Breast epithelium (tissue), 4 donors: ENCODE measurements around the gene HIVEP3. TPM values are rescaled to one million over a fixed set of nuclear protein-coding genes. Genes with fewer than 3 reads are reported as not detected.

Experiments
- DNase-seq, 2 donors: peaks; one replicate each; pipeline ENCODE4 v3.0.0-alpha.2; 2019; ENCODE audit warnings: low spot score in 2 of 2
- H3K27ac ChIP-seq, 2 donors: fragments of 200-600 bp; sonication (generic) in 1 of 2; one replicate each; pipeline ENCODE4 v1.5.1; 2016 to 2019; ENCODE audit warnings: mild to moderate bottlenecking in 1 of 2
- H3K27me3 ChIP-seq, 2 donors: fragments of 200-600 bp; sonication (generic) in 1 of 2; one replicate each; pipeline versions ENCODE4 v1.5.1 to v1.6.0; 2017 to 2019; ENCODE audit warnings: control low read depth in 1 of 2, mild to moderate bottlenecking in 1 of 2
- H3K36me3 ChIP-seq: fragments of 200-600 bp; one replicate; pipeline ENCODE4 v1.5.1; 2019
- H3K4me1 ChIP-seq, 2 donors: fragments of 200-600 bp; sonication (generic); one replicate each; pipeline ENCODE4 v1.5.1; 2016 to 2019; ENCODE audit warnings: control low read depth in 1 of 2
- H3K4me3 ChIP-seq, 3 donors: fragments of 200-600 bp; sonication (generic); 1 replicate in 2 of 3; 2 replicates in 1 of 3; pipeline ENCODE4 v1.5.1; 2016 to 2019; ENCODE audit warnings: mild to moderate bottlenecking in 3 of 3, moderate library complexity in 2 of 3
- H3K9me3 ChIP-seq, 2 donors: fragments of 200-600 bp; sonication (generic) in 1 of 2; one replicate each; pipeline ENCODE4 v1.5.1; 2016 to 2019; ENCODE audit warnings: control low read depth in 1 of 2
- POLR2A ChIP-seq: fragments of 450-650 bp; IDR thresholded peaks from one replicate; pipeline ENCODE4 v1.6.1; 2016; ENCODE audit warnings: antibody characterized with exemption, mild to moderate bottlenecking, moderate library complexity
- POLR2AphosphoS5 ChIP-seq, 3 donors: sonication (generic); formaldehyde crosslinking; IDR thresholded peaks; one replicate each; pipeline ENCODE4 v1.6.1; 2017; ENCODE audit warnings: antibody characterized with exemption in 3 of 3
- intact Hi-C: fragments of 100-400 bp; cut with DNase I; formaldehyde crosslinking; loops from one replicate; pipeline ENCODE4 v1.15.1; 2023; ENCODE audit warnings: low total_unique reads
- total RNA-seq, 3 donors: library from RNA; depleted of rRNA; stranded (reverse); fragments of >200 nt; gene quantifications; one replicate each; pipeline ENCODE4 v1.1.0, GENCODE V29; 2016
- TF ChIP-seq, protein P1 (sequence below), 3 donors: fragments of 450-650 bp; IDR thresholded peaks; one replicate each; pipeline ENCODE4 v1.5.1; 2016 to 2017; ENCODE audit warnings: antibody characterized with exemption in 3 of 3, mild to moderate bottlenecking in 3 of 3, moderate library complexity in 3 of 3

Gene HIVEP3
- total RNA-seq, 3 donors from 2014 or later: 3.5 to 13.5 (median 9.2) TPM

DNA sequence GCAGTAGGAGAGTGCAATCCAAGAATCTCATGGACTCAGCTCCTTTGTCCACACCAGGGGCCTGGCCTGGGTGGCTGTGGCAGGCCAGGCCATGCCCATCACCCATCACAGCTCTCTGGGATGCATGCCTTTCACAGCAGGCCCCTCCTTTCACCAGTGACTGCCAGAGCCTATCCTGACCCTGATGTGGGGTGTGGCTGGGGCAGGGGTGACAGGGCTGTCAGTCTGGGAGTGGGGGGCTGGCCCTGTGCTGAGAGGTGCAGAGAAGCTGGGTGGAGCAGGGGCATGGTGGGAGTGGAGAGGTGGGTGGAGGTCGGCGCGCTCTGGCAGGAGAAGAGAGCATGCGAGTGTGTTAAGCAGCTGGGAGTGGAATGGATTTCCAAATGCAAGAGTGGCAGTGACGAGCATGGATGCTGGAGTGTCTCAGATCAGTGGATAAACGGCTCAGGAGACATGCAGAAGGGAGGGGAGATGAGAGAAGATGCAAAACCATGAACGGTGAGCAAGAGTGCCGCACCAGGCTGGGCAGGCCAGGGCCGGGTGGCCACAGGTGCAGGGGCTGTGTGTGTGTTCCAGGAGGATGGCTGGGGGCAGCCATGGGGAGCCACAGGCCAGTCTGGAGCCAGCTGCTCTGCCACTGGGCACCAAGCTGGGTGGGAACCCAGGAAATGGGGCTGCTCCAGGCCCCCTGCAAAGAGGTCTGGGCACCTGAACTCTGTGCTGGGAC lies 394.6 kb downstream of the HIVEP3 start:
- H3K27ac ChIP-seq: no peak overlapping the region
- H3K36me3 ChIP-seq: peaks cover 4% of the 10 kb centered on the region
- DNase-seq: no peak
- H3K4me1 ChIP-seq: no peaks in the 10 kb centered on the region
- H3K9me3 ChIP-seq: no peaks in the 10 kb centered on the region
- intact Hi-C loops: no loop called here
- H3K27me3 ChIP-seq: no peaks in the 10 kb centered on the region
- H3K4me3 ChIP-seq: no peak overlapping the region
- TF ChIP-seq POLR2A (no peak), POLR2AphosphoS5 (IDR thresholded peaks at IDR 0.05) (no peak)
- TF ChIP-seq, protein P1, sequence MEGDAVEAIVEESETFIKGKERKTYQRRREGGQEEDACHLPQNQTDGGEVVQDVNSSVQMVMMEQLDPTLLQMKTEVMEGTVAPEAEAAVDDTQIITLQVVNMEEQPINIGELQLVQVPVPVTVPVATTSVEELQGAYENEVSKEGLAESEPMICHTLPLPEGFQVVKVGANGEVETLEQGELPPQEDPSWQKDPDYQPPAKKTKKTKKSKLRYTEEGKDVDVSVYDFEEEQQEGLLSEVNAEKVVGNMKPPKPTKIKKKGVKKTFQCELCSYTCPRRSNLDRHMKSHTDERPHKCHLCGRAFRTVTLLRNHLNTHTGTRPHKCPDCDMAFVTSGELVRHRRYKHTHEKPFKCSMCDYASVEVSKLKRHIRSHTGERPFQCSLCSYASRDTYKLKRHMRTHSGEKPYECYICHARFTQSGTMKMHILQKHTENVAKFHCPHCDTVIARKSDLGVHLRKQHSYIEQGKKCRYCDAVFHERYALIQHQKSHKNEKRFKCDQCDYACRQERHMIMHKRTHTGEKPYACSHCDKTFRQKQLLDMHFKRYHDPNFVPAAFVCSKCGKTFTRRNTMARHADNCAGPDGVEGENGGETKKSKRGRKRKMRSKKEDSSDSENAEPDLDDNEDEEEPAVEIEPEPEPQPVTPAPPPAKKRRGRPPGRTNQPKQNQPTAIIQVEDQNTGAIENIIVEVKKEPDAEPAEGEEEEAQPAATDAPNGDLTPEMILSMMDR (IDR thresholded peaks at IDR 0.05): no peak

DNA sequence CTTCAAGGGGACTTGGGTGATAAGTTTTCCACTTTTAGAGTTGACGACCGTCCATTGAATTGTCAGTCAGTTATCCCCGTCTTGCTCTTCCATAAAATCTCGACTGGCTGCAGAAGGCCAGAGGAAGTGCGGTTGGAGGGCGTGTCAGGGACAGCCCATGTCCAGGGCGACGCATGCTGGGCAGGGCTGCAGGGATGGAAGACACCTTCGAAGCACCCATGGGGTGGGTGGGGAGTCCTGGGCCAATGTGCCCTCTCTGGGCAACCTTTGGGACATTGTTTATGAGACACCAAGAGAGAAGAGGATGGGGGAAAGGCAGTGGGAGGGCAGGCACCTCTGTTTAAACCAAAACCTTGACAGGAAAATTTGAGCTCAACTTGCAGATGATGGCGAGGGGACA lies 395.7 kb downstream of the HIVEP3 start:
- Histone ChIP-seq H3K4me3 (no peak overlapping the region), H3K27ac (no peak overlapping the region), H3K27me3 (no peaks in the 10 kb centered on the region), H3K36me3 (peaks cover 4% of the 10 kb centered on the region), H3K9me3 (no peaks in the 10 kb centered on the region), H3K4me1 (no peaks in the 10 kb centered on the region)
- intact Hi-C loops: no loop called here
- DNase-seq: no peak
- TF ChIP-seq, protein P1 (IDR thresholded peaks at IDR 0.05): no peak
- TF ChIP-seq POLR2A (no peak), POLR2AphosphoS5 (IDR thresholded peaks at IDR 0.05) (no peak)

DNA sequence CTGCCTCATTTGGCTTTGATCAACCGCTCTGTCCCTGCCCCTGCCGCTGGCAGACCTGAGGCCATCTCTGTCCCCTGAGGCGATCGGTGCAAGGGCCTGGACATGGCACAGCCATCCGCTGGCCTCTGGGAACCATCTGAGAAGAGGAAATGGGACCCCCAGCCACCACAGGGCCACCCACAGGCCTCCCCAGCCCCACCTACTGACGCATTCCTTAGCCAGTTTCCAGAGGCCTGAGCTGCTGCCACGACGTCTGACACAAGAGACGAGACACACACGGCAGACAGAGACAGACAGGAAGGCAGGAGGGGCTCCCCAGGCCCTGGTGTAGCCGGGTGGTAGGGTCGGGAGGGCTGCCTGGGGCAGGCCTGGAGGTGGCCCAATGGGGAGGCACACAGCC lies 397.0 kb downstream of the HIVEP3 start:
- Histone ChIP-seq H3K36me3 (peaks cover 4% of the 10 kb centered on the region), H3K4me1 (peaks cover 0 to 5% of the 10 kb centered on the region in 2 donors), H3K27me3 (no peaks in the 10 kb centered on the region), H3K4me3 (no peak overlapping the region), H3K27ac (no peak overlapping the region), H3K9me3 (no peaks in the 10 kb centered on the region)
- TF ChIP-seq, protein P1 (IDR thresholded peaks at IDR 0.05): no peak
- no peak for TF ChIP-seq POLR2AphosphoS5 (IDR thresholded peaks at IDR 0.05)
- TF ChIP-seq POLR2A: no peak
- intact Hi-C loops: no loop called here
- DNase-seq: no peak

DNA sequence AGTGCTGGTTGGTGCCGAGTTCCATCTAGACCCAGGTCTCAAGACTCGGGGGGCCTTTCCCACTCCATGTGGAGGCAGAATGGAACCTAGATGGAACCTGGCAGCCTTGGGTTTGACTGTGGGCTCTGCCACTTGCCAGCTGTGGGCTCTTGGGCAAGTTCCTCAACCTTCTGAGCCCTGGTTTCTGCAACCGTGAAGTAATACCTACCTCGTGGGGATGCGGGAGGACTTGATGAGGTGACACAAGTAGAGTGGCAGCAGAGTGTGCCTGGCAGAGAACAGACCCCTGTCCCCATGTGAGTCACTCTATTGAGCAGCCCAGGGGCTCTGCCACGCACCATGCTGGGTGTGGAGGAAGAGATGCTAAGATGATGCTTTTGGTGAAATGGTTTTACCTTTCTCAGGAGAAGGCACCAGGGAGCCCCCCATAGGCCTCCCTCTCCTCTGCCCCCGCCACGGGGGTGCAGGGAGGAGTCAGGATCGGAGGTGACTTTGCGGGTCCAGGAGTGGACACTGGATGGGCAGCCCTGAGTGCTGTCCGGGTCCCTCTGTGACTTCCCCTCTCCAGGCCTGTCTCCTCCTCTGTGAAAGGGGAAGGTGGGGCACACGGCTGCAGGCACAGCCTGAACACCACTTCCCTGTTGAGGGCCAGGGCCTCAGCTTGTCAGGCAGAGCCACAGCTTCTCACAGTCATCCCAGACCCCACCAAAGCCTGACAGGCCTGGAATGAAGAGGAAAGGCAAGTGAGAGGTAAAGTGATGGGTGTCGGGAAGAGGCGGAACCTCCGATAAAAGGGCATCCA lies 397.6 kb downstream of the HIVEP3 start:
- intact Hi-C loops: no loop called here
- Histone ChIP-seq H3K9me3 (no peaks in the 10 kb centered on the region), H3K27me3 (no peaks in the 10 kb centered on the region), H3K27ac (no peak overlapping the region), H3K4me3 (no peak overlapping the region), H3K36me3 (peaks cover 4% of the 10 kb centered on the region), H3K4me1 (peaks cover 0 to 9% of the 10 kb centered on the region in 2 donors)
- no peak for TF ChIP-seq POLR2AphosphoS5 (IDR thresholded peaks at IDR 0.05)
- TF ChIP-seq, protein P1 (IDR thresholded peaks at IDR 0.05): no peak
- no peak for TF ChIP-seq POLR2A
- DNase-seq: no peak

DNA sequence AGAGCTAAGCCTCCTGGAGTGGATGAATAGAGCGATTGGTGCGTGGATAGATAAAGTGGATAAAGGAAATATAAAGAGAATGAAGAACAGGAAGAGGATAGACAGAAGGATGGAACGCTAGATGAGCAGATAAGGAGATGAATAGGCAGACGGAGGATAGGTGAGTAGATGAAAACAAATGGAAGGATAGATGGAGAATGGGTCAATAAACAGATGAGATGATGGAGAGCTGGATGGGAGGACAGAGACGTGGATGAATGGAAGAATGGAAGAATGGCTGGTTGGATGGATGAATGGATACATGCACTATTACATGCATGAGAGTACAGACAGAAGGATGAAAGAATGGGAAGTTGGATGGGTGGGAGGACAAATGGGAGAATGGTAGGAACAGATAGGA lies 399.1 kb downstream of the HIVEP3 start:
- Histone ChIP-seq H3K36me3 (peaks cover 4% of the 10 kb centered on the region), H3K27ac (no peak overlapping the region), H3K4me1 (peaks cover 3 to 15% of the 10 kb centered on the region in 2 donors), H3K9me3 (no peaks in the 10 kb centered on the region), H3K4me3 (no peak overlapping the region), H3K27me3 (no peaks in the 10 kb centered on the region)
- DNase-seq: no peak
- intact Hi-C loops: no loop called here
- TF ChIP-seq, protein P1 (IDR thresholded peaks at IDR 0.05): no peak
- no peak for TF ChIP-seq POLR2AphosphoS5 (IDR thresholded peaks at IDR 0.05)
- TF ChIP-seq POLR2A: no peak
